ENCODE results near the gene LTB4R2. TPM values are rescaled to one million over a fixed set of nuclear protein-coding genes. Genes with fewer than 3 reads are reported as not detected.

Gene LTB4R2
- total RNA-seq, 1 donor from 2014 or later, result 1.8 TPM

DNA sequence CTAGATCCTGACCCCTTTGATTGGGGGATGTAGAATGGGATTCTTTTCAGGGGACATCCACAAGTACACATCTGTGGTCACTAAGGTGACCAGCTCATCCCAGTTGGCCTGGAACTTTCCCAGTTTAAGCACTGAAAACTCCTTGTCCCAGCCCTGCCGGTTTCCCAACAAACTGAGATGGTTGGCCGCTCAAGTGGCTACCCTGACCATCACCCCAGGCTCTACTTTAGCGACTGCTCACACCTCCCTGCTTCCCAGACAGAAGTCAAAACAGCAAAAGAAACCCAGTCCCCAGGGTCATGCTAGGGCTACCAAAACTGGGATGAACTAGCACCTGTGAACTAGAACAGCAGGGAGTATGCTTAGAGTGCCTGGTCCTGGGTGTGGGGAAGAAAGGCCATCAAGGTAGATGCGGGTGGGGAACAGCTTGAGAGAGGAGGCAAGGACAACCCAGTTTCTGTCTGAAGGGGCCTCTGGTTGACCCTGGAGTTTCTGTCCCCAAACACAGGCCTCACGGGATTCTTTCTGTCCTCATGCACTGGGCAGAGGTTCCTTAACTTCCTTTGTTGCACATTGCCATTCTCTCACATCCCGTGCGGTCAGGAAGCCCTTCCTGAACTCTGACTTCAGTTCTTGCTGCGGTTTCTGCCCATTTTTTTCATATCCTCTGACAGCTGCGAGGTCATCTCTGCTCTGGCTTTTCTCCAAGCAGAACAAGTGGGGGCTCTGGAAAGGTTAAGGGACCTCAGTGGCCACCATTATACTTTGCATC is 3.0 kb downstream of the LTB4R2 start:
- Mint-ChIP-seq H3K4me3 (no peak overlapping the region), H3K27me3 (ENCODE audit: insufficient read depth, low read depth) (peaks cover 12% of the 10 kb centered on the region), H3K36me3 (peaks cover 2% of the 10 kb centered on the region), H3K27ac (no peak overlapping the region), H3K9me3 (no peaks in the 10 kb centered on the region), H3K4me1 (peaks cover 2% of the 10 kb centered on the region)
- Histone ChIP-seq H3K4me3 (no peak overlapping the region), H3K27ac (no peak overlapping the region), H3K9ac (no peak overlapping the region), H3F3A (ENCODE audit: low read depth) (no peaks in the 10 kb centered on the region), H3K36me3 (no peaks in the 10 kb centered on the region), H2AFZ (replicated peaks) (no peak overlapping the region), H3K4me2 (no peak overlapping the region), H4K20me1 (ENCODE audit: low read depth) (no peaks in the 10 kb centered on the region), H3K27me3 (peaks cover 12% of the 10 kb centered on the region), H3K9me3 (ENCODE audit: low read depth) (no peaks in the 10 kb centered on the region), H3K4me1 (no peaks in the 10 kb centered on the region), H3K79me2 (ENCODE audit: low read depth) (no peaks in the 10 kb centered on the region)
- TF ChIP-seq EZH2 (IDR thresholded peaks at IDR 0.05) (no peak), EZH2phosphoT487 (IDR thresholded peaks at IDR 0.05) (no peak), CTCF (IDR thresholded peaks at IDR 0.05) (no peak)
- no peak for DNase-seq (ENCODE audit: low spot score)

- no peak overlapping the region for H3K9ac ChIP-seq
- no peaks in the 10 kb centered on the region for H3K4me1 Mint-ChIP-seq
- no peaks in the 10 kb centered on the region for H4K20me1 ChIP-seq (ENCODE audit: low read depth)
- no peaks in the 10 kb centered on the region for H3F3A ChIP-seq (ENCODE audit: low read depth)
- no peaks in the 10 kb centered on the region for H3K79me2 ChIP-seq (ENCODE audit: low read depth)
- H3K9me3 Mint-ChIP-seq, result no peaks in the 10 kb centered on the region
- H3K36me3 ChIP-seq, result no peaks in the 10 kb centered on the region
- peaks cover 7% of the 10 kb centered on the region for H3K27me3 Mint-ChIP-seq (ENCODE audit: insufficient read depth, low read depth)
- peak overlapping the region; percentile 13 for H3K27ac Mint-ChIP-seq
- peaks cover 21% of the 10 kb centered on the region for H3K27me3 ChIP-seq
- no peak for DNase-seq (ENCODE audit: low spot score)
- no peak overlapping the region for H3K4me2 ChIP-seq
- H2AFZ ChIP-seq (replicated peaks), result no peak overlapping the region
- no peak overlapping the region for H3K4me3 Mint-ChIP-seq
- H3K36me3 Mint-ChIP-seq, result peaks cover 2% of the 10 kb centered on the region
- no peak overlapping the region for H3K27ac ChIP-seq
- H3K4me1 ChIP-seq, result no peaks in the 10 kb centered on the region
- no peaks in the 10 kb centered on the region for H3K9me3 ChIP-seq (ENCODE audit: low read depth)
- TF ChIP-seq EZH2phosphoT487 (IDR thresholded peaks at IDR 0.05) (no peak), CTCF (IDR thresholded peaks at IDR 0.05) (no peak), EZH2 (IDR thresholded peaks at IDR 0.05) (no peak)
- no peak overlapping the region for H3K4me3 ChIP-seq
Measured at GRCh38 chr14:24313913-24314312, 4.0 kb downstream of the LTB4R2 start.

GRCh38 chr14:24314377-24315193 is 4.6 kb downstream of the LTB4R2 start:
- no peaks in the 10 kb centered on the region for H3F3A ChIP-seq (ENCODE audit: low read depth)
- peaks cover 5% of the 10 kb centered on the region for H3K27me3 Mint-ChIP-seq (ENCODE audit: insufficient read depth, low read depth)
- H3K79me2 ChIP-seq (ENCODE audit: low read depth), result no peaks in the 10 kb centered on the region
- peaks cover 2% of the 10 kb centered on the region for H3K36me3 Mint-ChIP-seq
- no peak overlapping the region for H3K27ac Mint-ChIP-seq
- no peak for DNase-seq (ENCODE audit: low spot score)
- no peak overlapping the region for H3K27ac ChIP-seq
- no peaks in the 10 kb centered on the region for H3K9me3 ChIP-seq (ENCODE audit: low read depth)
- no peaks in the 10 kb centered on the region for H3K4me1 ChIP-seq
- H3K4me1 Mint-ChIP-seq, result no peaks in the 10 kb centered on the region
- no peaks in the 10 kb centered on the region for H4K20me1 ChIP-seq (ENCODE audit: low read depth)
- H3K4me3 Mint-ChIP-seq, result no peak overlapping the region
- peaks cover 28% of the 10 kb centered on the region for H3K27me3 ChIP-seq
- TF ChIP-seq EZH2phosphoT487 (IDR thresholded peaks at IDR 0.05) (no peak), CTCF (IDR thresholded peaks at IDR 0.05) (no peak), EZH2 (IDR thresholded peaks at IDR 0.05) (no peak)
- no peak overlapping the region for H3K9ac ChIP-seq
- H2AFZ ChIP-seq (replicated peaks), result no peak overlapping the region
- H3K4me2 ChIP-seq, result no peak overlapping the region
- H3K4me3 ChIP-seq, result no peak overlapping the region
- H3K36me3 ChIP-seq, result no peaks in the 10 kb centered on the region
- H3K9me3 Mint-ChIP-seq, result no peaks in the 10 kb centered on the region
